ENCODE data around the gene DBX1. TPM values are rescaled to one million over a fixed set of nuclear protein-coding genes. Genes with fewer than 3 reads are reported as not detected.

Gene DBX1
- total and polyA plus RNA-seq, 3 donors from 2014 or later: not detected

- no peaks in the 10 kb centered on the region for H3K36me3 ChIP-seq (ENCODE audit: low read depth, missing control alignments)
- intact Hi-C loops (cut with DNase I; ENCODE audit: low total_unique reads): no loop called here
- 87 to 92% methylated on average over 2 of the region's 2 CpGs for WGBS, 2 donors
- H3K27ac ChIP-seq: no peak overlapping the region
- TF ChIP-seq CTCF (IDR thresholded peaks at IDR 0.05): no peak
- no peak for TF ChIP-seq POLR2A (IDR thresholded peaks at IDR 0.05)
- H3K9me3 ChIP-seq: no peaks in the 10 kb centered on the region
- DNase-seq: no peak
- H3K4me3 ChIP-seq: no peak overlapping the region
- H3K27me3 ChIP-seq: no peaks in the 10 kb centered on the region
- H3K4me1 ChIP-seq: no peaks in the 10 kb centered on the region
Measured at GRCh38 chr11:20194470-20194869, 34.2 kb upstream of the DBX1 start.

GRCh38 chr11:20193307-20193706 lies 33.0 kb upstream of the DBX1 start:
- Histone ChIP-seq H3K27ac (no peak overlapping the region), H3K4me3 (no peak overlapping the region), H3K27me3 (no peaks in the 10 kb centered on the region), H3K9me3 (no peaks in the 10 kb centered on the region), H3K4me1 (no peaks in the 10 kb centered on the region), H3K36me3 (ENCODE audit: low read depth, missing control alignments) (no peaks in the 10 kb centered on the region)
- TF ChIP-seq CTCF (IDR thresholded peaks at IDR 0.05) (no peak), POLR2A (IDR thresholded peaks at IDR 0.05) (no peak)
- intact Hi-C loops (cut with DNase I; ENCODE audit: low total_unique reads): no loop called here
- 67% methylated on average over 3 of the region's 3 CpGs for WGBS, 2 donors
- DNase-seq: no peak

GRCh38 chr11:20192641-20193040 lies 32.4 kb upstream of the DBX1 start:
- H3K9me3 ChIP-seq: no peaks in the 10 kb centered on the region
- intact Hi-C loops (cut with DNase I; ENCODE audit: low total_unique reads): no loop called here
- H3K4me1 ChIP-seq: no peaks in the 10 kb centered on the region
- no peak overlapping the region for H3K4me3 ChIP-seq
- H3K27ac ChIP-seq: no peak overlapping the region
- TF ChIP-seq POLR2A (IDR thresholded peaks at IDR 0.05): no peak
- TF ChIP-seq CTCF (IDR thresholded peaks at IDR 0.05): no peak
- H3K27me3 ChIP-seq: no peaks in the 10 kb centered on the region
- no peaks in the 10 kb centered on the region for H3K36me3 ChIP-seq (ENCODE audit: low read depth, missing control alignments)
- DNase-seq: no peak

- whole genome bisulfite sequencing, 2 donors: 75 to 88% methylated on average over 2 of the region's 2 CpGs
- Histone ChIP-seq H3K27ac (no peak overlapping the region), H3K9me3 (no peaks in the 10 kb centered on the region), H3K4me3 (no peak overlapping the region), H3K4me1 (no peaks in the 10 kb centered on the region), H3K36me3 (ENCODE audit: low read depth, missing control alignments) (no peaks in the 10 kb centered on the region), H3K27me3 (no peaks in the 10 kb centered on the region)
- DNase-seq: no peak
- TF ChIP-seq CTCF (IDR thresholded peaks at IDR 0.05): no peak
- TF ChIP-seq POLR2A (IDR thresholded peaks at IDR 0.05): no peak
- intact Hi-C loops (cut with DNase I; ENCODE audit: low total_unique reads): no loop called here
Measured at GRCh38 chr11:20192151-20192550, 31.9 kb upstream of the DBX1 start.

- H3K27me3 ChIP-seq: no peaks in the 10 kb centered on the region
- WGBS, 2 donors: 91 to 93% methylated on average over 2 of the region's 2 CpGs
Measured at GRCh38 chr11:20178976-20179375, 18.7 kb upstream of the DBX1 start.

More at GRCh38 chr11:20178976-20179375, 18.7 kb upstream of the DBX1 start:
- no peak for DNase-seq
- no peaks in the 10 kb centered on the region for H3K4me1 ChIP-seq
- intact Hi-C loops (cut with DNase I; ENCODE audit: low total_unique reads): no loop called here
- H3K9me3 ChIP-seq: no peaks in the 10 kb centered on the region
- no peak for TF ChIP-seq CTCF (IDR thresholded peaks at IDR 0.05)
- TF ChIP-seq POLR2A (IDR thresholded peaks at IDR 0.05): no peak
- no peak overlapping the region for H3K4me3 ChIP-seq
- no peaks in the 10 kb centered on the region for H3K36me3 ChIP-seq (ENCODE audit: low read depth, missing control alignments)
- H3K27ac ChIP-seq: no peak overlapping the region

Data from testis (tissue), 3 donors.